GM19397 (cell line): ENCODE measurements around the gene WDR35.
A peak's percentile ranks its signal among the peaks of the same experiment; 100 is the strongest.

Experiments used
- ATAC-seq: cut with Tn5 transposase; IDR thresholded peaks from one replicate; pipeline ENCODE4 v1.9.1; 2021; ENCODE audit warnings: mild to moderate bottlenecking, moderate library complexity; ENCODE audit not compliant: unreplicated experiment

The WDR35 gene

GRCh38 chr2:19989667-19990415 is at the start of gene WDR35:
Gene WDR35 (minus strand): TSS chr2:19990105. CDS start chr2:19990015, 90 bp downstream.
- ATAC-seq, result peak; percentile 96

GRCh38 chr2:20037660-20038059 is 47.8 kb upstream of the WDR35 start:
- ATAC-seq, result no peak

- ATAC-seq, result peak; percentile 52
These were observed 46.2 kb upstream of the WDR35 start for GRCh38 chr2:20035955-20036666.

- ATAC-seq, result no peak
These were observed 44.9 kb upstream of the WDR35 start for GRCh38 chr2:20034821-20035220.

GRCh38 chr2:20034218-20034617 is 44.3 kb upstream of the WDR35 start:
- no peak for ATAC-seq

- ATAC-seq, result no peak
These were observed 43.4 kb upstream of the WDR35 start for GRCh38 chr2:20033322-20033721.

- no peak for ATAC-seq
These were observed 40.3 kb upstream of the WDR35 start for GRCh38 chr2:20030224-20030623.

- no peak for ATAC-seq
These were observed 38.0 kb upstream of the WDR35 start for GRCh38 chr2:20027705-20028434.

- no peak for ATAC-seq
These were observed 37.4 kb upstream of the WDR35 start for GRCh38 chr2:20027260-20027677.

- ATAC-seq, result no peak
These were observed 35.3 kb upstream of the WDR35 start for GRCh38 chr2:20025065-20025786.

- ATAC-seq, result no peak
These were observed 33.8 kb upstream of the WDR35 start for GRCh38 chr2:20023688-20024087.

GRCh38 chr2:20021405-20022009 is 31.6 kb upstream of the WDR35 start:
- no peak for ATAC-seq

- no peak for ATAC-seq
These were observed 29.8 kb upstream of the WDR35 start for GRCh38 chr2:20019747-20020146.

- no peak for ATAC-seq
These were observed 28.8 kb upstream of the WDR35 start for GRCh38 chr2:20018601-20019152.

GRCh38 chr2:20016346-20016745 is 26.4 kb upstream of the WDR35 start:
- ATAC-seq, result no peak

- no peak for ATAC-seq
These were observed 25.7 kb upstream of the WDR35 start for GRCh38 chr2:20015482-20016083.

- no peak for ATAC-seq
These were observed 23.4 kb upstream of the WDR35 start for GRCh38 chr2:20013126-20013849.

- no peak for ATAC-seq
These were observed 22.6 kb upstream of the WDR35 start, which contains the start of gene MATN3 for GRCh38 chr2:20012282-20013125. Gene MATN3 (minus strand): TSS chr2:20012668. CDS start chr2:20012631, 37 bp downstream.

GRCh38 chr2:20012032-20012281 is 22.1 kb upstream of the WDR35 start:
- no peak for ATAC-seq
